DMS114 treated with DMSO at 0.1 percent for 48 hours (cell line): ENCODE measurements around the gene ARL14EP.

Source experiments
- DNase-seq: peaks from one replicate; lab custom pipeline; 2025; ENCODE audit not compliant: unreplicated experiment; lab: John Stamatoyannopoulos, UW

ARL14EP gene

DNA sequence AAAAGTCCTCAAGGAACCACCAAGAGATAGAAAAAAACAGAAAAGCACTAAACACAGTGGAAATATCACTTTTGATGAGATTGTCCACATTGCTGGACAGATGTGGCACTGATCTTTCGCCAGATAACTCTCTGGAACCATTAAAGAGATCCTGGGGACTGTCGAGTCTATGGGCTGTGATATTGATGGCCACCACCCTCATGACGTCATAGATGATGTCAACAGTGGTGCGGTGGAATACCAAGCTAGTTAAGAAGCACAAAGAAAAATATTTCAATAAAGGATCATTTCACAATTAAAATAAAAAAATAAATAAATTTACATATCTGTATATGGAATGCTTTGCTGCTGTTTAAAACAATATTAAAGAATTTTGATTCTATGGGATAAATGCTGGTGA, 45.5 kb downstream of the ARL14EP start:
- no peak for DNase-seq

DNA sequence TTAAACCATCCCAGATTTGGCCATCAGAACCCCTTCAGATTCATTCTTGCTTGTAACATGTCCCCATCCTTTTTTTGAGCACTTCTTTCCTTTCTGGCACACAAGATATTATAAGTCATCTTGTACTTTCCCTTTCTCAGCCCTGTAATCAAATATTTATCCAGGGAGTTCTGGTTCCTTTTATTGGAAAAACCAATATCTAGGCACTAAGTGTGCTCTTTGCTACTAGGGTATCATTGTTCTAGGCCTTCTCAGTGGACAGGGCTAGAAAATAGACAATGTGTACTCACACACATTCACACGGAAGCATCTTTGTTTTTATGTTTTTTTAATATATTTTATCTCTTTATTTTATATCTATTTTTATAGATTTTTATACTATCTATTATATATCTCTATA, 47.3 kb downstream of the ARL14EP start:
- no peak for DNase-seq

DNA sequence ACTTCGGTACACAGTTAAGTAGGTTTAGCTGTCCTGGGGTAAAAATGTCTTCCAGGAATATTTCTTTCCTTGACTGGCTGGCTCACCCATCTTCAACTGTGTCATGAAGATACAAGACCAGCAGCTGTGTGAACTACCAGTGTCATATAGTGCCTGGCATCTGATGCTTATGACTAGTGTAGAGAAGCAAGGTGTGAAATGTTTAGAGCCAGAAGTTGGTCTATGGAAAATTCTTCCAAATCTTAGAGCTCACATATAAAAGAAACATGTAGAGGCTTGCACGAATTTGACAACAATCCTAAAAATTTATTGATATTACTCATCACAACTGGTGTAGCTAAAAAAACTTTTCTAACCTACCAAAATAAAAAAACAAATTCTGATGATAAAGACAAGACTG, 54.4 kb downstream of the ARL14EP start:
- DNase-seq: no peak

DNA sequence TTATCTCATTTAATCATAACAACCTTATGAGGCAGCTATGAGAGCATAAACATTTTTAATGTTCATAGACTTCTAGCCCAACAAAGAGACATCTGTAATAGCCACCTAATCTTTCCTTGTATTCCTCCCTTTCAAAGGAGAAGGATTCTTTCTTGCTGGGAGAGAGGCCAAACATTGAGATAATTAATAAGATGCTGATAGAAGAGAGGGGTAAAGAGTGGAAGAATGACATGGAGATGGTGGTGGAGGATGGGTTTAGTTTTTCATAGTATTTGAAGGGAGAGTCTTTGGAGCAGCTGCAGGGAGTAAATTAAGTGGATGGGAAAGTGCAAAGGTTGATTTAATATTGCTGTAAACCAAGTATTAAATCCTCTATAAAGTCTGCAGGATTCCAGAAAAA, 57.9 kb downstream of the ARL14EP start:
- DNase-seq: no peak

DNA sequence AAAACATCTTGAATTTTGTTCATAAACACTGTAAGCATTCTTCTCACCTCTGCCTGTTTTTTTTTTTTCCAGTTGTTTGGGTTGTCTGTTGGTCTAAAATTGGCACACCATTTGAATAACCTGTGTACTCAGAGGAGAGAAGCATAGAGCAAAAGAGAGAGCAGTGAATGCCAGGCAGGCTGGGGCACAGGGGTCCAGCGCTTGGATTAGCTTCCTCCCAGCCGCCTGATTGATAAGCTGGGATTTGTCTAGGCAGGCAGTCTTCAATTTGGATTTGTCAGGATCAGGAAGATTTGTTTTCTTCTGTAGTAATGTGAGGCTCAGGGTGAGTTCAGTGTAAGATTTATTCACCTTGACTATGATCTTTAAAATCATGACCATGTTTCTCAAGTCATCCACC, 59.0 kb downstream of the ARL14EP start:
- DNase-seq: no peak
